ENCODE measurements around the gene IFITM1.

DNA sequence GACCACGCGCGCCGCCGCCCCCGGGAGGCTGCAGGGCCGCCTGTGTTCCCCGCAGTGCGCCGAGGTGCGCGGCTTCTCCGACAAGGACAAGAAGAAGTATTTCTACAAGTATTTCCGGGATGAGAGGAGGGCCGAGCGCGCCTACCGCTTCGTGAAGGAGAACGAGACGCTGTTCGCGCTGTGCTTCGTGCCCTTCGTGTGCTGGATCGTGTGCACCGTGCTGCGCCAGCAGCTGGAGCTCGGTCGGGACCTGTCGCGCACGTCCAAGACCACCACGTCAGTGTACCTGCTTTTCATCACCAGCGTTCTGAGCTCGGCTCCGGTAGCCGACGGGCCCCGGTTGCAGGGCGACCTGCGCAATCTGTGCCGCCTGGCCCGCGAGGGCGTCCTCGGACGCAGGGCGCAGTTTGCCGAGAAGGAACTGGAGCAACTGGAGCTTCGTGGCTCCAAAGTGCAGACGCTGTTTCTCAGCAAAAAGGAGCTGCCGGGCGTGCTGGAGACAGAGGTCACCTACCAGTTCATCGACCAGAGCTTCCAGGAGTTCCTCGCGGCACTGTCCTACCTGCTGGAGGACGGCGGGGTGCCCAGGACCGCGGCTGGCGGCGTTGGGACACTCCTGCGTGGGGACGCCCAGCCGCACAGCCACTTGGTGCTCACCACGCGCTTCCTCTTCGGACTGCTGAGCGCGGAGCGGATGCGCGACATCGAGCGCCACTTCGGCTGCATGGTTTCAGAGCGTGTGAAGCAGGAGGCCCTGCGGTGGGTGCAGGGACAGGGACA lies 32.9 kb upstream of the IFITM1 start:
- TF ChIP-seq, protein P1, sequence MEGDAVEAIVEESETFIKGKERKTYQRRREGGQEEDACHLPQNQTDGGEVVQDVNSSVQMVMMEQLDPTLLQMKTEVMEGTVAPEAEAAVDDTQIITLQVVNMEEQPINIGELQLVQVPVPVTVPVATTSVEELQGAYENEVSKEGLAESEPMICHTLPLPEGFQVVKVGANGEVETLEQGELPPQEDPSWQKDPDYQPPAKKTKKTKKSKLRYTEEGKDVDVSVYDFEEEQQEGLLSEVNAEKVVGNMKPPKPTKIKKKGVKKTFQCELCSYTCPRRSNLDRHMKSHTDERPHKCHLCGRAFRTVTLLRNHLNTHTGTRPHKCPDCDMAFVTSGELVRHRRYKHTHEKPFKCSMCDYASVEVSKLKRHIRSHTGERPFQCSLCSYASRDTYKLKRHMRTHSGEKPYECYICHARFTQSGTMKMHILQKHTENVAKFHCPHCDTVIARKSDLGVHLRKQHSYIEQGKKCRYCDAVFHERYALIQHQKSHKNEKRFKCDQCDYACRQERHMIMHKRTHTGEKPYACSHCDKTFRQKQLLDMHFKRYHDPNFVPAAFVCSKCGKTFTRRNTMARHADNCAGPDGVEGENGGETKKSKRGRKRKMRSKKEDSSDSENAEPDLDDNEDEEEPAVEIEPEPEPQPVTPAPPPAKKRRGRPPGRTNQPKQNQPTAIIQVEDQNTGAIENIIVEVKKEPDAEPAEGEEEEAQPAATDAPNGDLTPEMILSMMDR (IDR thresholded peaks at IDR 0.05 in 4 of 5, conservative IDR thresholded peaks at IDR 0.05 in 1 of 5): no peak
- no peak for TF ChIP-seq POLR2A (IDR thresholded peaks at IDR 0.05)

Measured in gastrocnemius medialis (tissue), 4 donors.